Measurements from ENCODE around the gene CD5L. TPM values are rescaled to one million over a fixed set of nuclear protein-coding genes. Genes with fewer than 3 reads are reported as not detected.

The CD5L gene
- total RNA-seq, 2 donors from 2014 or later = 0.19 TPM; not detected in 1

DNA sequence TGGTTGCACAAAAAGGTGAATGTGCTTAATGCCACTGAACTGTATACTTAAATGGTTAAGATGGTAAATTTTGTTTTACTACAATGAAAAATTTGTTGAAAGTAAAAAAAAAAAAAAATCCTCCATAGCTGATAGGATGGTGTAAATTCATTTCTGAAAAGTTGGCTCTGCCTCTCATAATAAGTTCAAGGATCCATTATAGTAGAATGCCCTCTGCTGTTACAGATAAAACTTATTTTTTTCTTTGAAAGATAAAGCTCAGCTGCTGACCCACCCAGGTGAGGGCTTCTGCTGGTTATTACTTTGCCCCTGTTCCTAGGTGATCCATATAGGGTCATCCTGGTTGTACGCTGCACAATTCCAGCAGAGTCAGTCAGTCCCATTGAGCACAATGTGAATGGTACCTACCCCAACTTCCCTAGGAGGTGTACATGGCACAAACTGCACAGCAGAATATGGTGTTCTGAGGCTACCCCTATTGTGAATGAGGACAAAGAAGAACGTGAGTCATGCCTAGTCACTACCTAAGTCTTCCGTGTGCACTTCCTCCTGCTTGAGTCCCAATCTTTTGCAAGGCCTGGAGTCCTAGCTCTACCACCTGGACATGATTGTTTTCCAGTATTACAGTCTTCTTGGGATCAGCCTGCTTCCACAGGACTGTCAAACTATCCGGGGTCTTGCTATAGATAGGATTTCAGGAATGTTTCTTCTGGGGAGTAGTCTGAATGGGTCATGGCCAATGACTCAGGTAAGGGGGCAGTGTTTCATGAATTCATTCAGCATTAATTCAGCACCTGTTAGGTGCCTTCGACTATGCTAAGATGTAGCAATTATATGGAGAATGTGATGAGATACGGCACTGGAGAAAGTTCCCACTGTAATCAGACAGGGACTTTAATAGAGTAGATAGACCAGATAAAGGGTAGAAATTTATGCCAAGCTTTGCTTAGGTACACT, 20.8 kb upstream of the CD5L start:
- Histone ChIP-seq H3K36me3 (no peaks in the 10 kb centered on the region), H3K4me3 (no peak overlapping the region), H3K27me3 (no peaks in the 10 kb centered on the region), H3K27ac (no peak overlapping the region), H3K4me1 (no peaks in the 10 kb centered on the region), H3K9me3 (no peaks in the 10 kb centered on the region)
- TF ChIP-seq, protein P1, sequence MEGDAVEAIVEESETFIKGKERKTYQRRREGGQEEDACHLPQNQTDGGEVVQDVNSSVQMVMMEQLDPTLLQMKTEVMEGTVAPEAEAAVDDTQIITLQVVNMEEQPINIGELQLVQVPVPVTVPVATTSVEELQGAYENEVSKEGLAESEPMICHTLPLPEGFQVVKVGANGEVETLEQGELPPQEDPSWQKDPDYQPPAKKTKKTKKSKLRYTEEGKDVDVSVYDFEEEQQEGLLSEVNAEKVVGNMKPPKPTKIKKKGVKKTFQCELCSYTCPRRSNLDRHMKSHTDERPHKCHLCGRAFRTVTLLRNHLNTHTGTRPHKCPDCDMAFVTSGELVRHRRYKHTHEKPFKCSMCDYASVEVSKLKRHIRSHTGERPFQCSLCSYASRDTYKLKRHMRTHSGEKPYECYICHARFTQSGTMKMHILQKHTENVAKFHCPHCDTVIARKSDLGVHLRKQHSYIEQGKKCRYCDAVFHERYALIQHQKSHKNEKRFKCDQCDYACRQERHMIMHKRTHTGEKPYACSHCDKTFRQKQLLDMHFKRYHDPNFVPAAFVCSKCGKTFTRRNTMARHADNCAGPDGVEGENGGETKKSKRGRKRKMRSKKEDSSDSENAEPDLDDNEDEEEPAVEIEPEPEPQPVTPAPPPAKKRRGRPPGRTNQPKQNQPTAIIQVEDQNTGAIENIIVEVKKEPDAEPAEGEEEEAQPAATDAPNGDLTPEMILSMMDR (IDR thresholded peaks at IDR 0.05) = no peak
- DNase-seq (ENCODE audit: low spot score) = no peak

DNA sequence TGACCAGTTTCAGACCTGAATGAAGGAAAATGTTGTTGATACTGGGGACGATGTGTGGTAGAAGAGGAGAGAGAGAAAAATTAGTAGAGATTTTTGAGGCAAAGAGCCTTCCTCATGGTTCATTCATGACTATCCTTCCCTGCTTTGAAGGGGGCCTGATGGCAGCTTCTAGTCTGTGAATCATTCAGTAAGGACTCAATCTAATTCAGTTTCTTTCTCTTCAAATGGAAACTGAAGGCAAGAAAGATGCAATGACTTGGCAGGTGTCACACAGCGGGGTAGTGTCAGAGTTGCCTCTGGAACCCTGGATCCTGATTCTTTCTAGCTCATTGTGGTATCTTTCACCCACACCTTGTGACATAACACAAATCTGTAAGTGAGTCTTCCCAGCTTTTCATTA, 14.9 kb upstream of the CD5L start:
- Histone ChIP-seq H3K36me3 (no peaks in the 10 kb centered on the region), H3K27me3 (no peaks in the 10 kb centered on the region), H3K27ac (no peak overlapping the region), H3K9me3 (no peaks in the 10 kb centered on the region), H3K4me1 (no peaks in the 10 kb centered on the region), H3K4me3 (no peak overlapping the region)
- TF ChIP-seq, protein P1 (IDR thresholded peaks at IDR 0.05) = no peak
- DNase-seq (ENCODE audit: low spot score) = no peak

DNA sequence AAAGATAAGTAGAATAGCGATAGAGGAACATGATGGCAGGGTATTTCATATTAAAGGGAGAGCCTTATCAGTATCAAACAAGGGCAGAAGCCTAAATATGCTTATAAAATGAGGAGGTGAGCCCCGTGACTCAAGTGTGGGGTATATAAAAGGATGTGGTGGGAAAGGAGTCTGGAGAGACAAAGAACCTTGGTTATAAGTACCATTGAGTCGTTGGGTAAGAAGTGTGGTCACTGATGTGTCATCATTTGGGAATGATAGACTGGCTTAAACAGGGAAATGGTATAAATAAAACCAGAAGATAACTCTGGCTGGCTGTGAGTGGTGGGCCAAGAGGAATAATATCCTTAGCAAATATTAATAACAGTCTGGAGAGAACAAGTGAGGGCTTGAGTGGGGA, 10.9 kb upstream of the CD5L start:
- no peaks in the 10 kb centered on the region for H3K9me3 ChIP-seq
- H3K27ac ChIP-seq = no peak overlapping the region
- no peaks in the 10 kb centered on the region for H3K4me1 ChIP-seq
- H3K27me3 ChIP-seq = no peaks in the 10 kb centered on the region
- TF ChIP-seq, protein P1 (IDR thresholded peaks at IDR 0.05) = no peak
- no peak for DNase-seq (ENCODE audit: low spot score)
- no peak overlapping the region for H3K4me3 ChIP-seq
- no peaks in the 10 kb centered on the region for H3K36me3 ChIP-seq

DNA sequence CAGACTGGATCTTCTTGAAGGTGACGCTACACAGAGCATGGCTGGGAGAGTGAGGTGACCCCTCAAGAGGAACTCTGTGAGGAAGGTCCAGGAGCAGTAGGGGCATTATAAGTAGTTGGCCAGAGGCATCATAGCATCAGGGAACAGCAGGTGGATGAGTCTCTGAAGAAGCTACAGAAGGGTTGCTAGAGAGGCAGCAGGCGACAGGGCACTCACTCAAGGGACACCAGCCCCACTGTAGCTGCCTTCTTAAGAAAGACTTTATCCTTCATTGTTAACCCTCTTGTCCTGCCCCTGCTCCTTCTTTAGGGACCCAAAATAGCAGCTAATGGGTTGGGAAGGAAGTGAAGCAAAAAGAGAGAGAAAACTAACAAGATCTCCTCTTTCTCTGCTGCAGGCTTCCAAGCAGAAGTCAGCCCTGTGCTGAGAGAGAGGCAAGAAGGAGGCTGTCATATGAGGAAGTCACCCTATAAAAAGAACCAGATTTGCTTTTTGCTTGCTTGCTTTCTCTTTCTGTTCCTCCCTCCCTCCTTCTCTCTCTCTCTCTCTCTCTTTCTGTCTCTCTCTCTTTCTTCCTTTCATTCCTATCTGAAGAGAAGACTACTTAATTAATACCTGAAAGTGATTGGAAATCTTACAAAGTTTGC, 7.7 kb upstream of the CD5L start:
- no peak overlapping the region for H3K4me3 ChIP-seq
- H3K27me3 ChIP-seq = no peaks in the 10 kb centered on the region
- H3K27ac ChIP-seq = no peak overlapping the region
- no peaks in the 10 kb centered on the region for H3K36me3 ChIP-seq
- H3K9me3 ChIP-seq = no peaks in the 10 kb centered on the region
- TF ChIP-seq, protein P1 (IDR thresholded peaks at IDR 0.05) = no peak
- no peaks in the 10 kb centered on the region for H3K4me1 ChIP-seq
- no peak for DNase-seq (ENCODE audit: low spot score)

DNA sequence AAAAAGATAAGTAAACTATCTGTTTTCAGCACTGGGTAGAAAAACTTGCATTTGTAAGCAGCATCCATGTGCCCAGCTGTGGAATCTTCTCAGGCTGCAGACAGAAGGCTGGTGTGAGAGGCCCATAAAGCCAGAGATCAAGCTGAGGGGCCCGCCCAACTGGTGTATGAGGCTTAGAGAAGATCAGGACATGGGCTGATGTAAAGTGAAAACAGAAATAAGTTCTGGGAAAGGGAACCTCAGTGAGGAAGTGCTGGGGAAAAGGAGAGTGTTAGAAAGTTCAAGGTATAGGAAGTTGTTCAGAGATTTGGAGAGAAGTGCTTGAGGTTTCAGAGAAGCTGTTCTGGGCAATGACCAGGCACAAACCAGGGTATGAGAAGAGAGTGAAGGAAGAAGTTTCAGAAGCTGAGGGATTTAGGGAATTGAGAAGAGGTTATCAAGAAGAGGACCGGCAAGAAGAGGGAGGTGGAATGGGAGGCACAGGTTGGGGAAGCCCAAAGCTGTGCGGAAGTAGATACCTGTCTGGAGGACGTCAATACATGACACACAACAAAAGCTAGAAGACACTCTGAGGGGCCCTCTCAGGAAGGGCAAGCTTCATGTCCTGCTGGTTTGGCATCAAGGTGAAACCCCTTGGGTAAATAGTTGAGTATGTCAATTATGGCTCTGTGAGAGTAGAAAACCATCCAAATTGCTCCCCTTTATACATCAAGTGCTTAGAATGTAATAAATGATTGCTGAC, 2.7 kb upstream of the CD5L start:
- no peak for DNase-seq (ENCODE audit: low spot score)
- TF ChIP-seq, protein P1 (IDR thresholded peaks at IDR 0.05) = no peak
- Histone ChIP-seq H3K36me3 (no peaks in the 10 kb centered on the region), H3K4me1 (no peaks in the 10 kb centered on the region), H3K27me3 (no peaks in the 10 kb centered on the region), H3K27ac (no peak overlapping the region), H3K4me3 (no peak overlapping the region), H3K9me3 (no peaks in the 10 kb centered on the region)

Data from right atrium auricular region (tissue), 2 donors.